Stimulated activated CD4-positive, alpha-beta T cell treated with anti-CD3 and anti-CD28 coated beads, Interleukin-4, amount 100 ng/mL, for 1 hour (primary cell): ENCODE data around the gene C11orf21.

Experiments
- DNase-seq: peaks from one replicate; pipeline ENCODE4 v3.0.0-alpha.2; 2020

The C11orf21 gene

GRCh38 chr11:2270322-2271076 is 31.2 kb downstream of the C11orf21 start, which contains the start of gene ASCL2:
Gene ASCL2 (minus strand): TSS chr11:2270588. CDS start chr11:2270332, 256 bp downstream.
- DNase-seq = peak; percentile 40

- DNase-seq = peak; percentile 57
These were observed 32.0 kb downstream of the C11orf21 start for GRCh38 chr11:2269601-2270321.

- DNase-seq = peak; percentile 88
These were observed 32.8 kb downstream of the C11orf21 start for GRCh38 chr11:2268729-2269600.

GRCh38 chr11:2267851-2268728 is 33.6 kb downstream of the C11orf21 start:
- no peak for DNase-seq

- DNase-seq = no peak
These were observed 34.3 kb downstream of the C11orf21 start for GRCh38 chr11:2267306-2267850.

- no peak for DNase-seq
These were observed 35.0 kb downstream of the C11orf21 start for GRCh38 chr11:2266586-2267305.

- no peak for DNase-seq
These were observed 35.7 kb downstream of the C11orf21 start for GRCh38 chr11:2265854-2266585.

- peak; percentile 26 for DNase-seq
These were observed 36.3 kb downstream of the C11orf21 start for GRCh38 chr11:2265396-2265795.

GRCh38 chr11:2264366-2265053 is 37.2 kb downstream of the C11orf21 start:
- no peak for DNase-seq

- DNase-seq = no peak
These were observed 37.9 kb downstream of the C11orf21 start for GRCh38 chr11:2263724-2264360.

GRCh38 chr11:2263071-2263565 is 38.6 kb downstream of the C11orf21 start:
- DNase-seq = no peak

- no peak for DNase-seq
These were observed 39.2 kb downstream of the C11orf21 start for GRCh38 chr11:2262301-2263070.

- DNase-seq = no peak
These were observed 40.1 kb downstream of the C11orf21 start for GRCh38 chr11:2261436-2262230.

- no peak for DNase-seq
These were observed 41.0 kb downstream of the C11orf21 start for GRCh38 chr11:2260491-2261364.

GRCh38 chr11:2259897-2260451 is 41.7 kb downstream of the C11orf21 start:
- DNase-seq = no peak

GRCh38 chr11:2259466-2259830 is 42.3 kb downstream of the C11orf21 start:
- no peak for DNase-seq
